ENCODE measurements around the gene PPHLN1.

GRCh38 chr12:42299392-42300308, 26.3 kb upstream of the PPHLN1 start:
- TF ChIP-seq POLR2A (IDR thresholded peaks at IDR 0.05): no peak
- no peak for TF ChIP-seq CTCF (IDR thresholded peaks at IDR 0.05)
